H1 (cell line): ENCODE results near the gene BRD7. TPM values are rescaled to one million over a fixed set of nuclear protein-coding genes. Genes with fewer than 3 reads are reported as not detected.

Source experiments
- CTCF ChIA-PET: fragments of 300-600 bp; sonication (Branson Sonifier 250); formaldehyde crosslinking; loops from one replicate; lab custom pipeline; 2021; ENCODE audit not compliant: partially characterized antibody; lab: Charles Lee
- POLR2A ChIA-PET: fragments of 300-600 bp; sonication (Branson Sonifier 250); formaldehyde crosslinking; loops from one replicate; lab custom pipeline; 2021; ENCODE audit warnings: inconsistent platforms; ENCODE audit not compliant: partially characterized antibody; lab: Charles Lee
- DNase-seq, 2 experiments: peaks; one replicate each; pipeline versions ENCODE4 v3.0.0 to v3.0.0-alpha.2; 2010 to 2022; ENCODE audit warnings: low spot score in 2 of 2, low read depth in 1 of 2, mixed read lengths in 1 of 2
- FAIRE-seq: peaks from 2 replicates; lab custom pipeline; 2011; peaks lifted over from hg19 to GRCh38; lab: Jason Lieb, UNC
- H2AFZ ChIP-seq: 2 replicates; pipeline ENCODE4 v1.8.1; 2012; ENCODE audit warnings: low read length, inconsistent platforms
- H2AK5ac ChIP-seq: 2 replicates; pipeline ENCODE4 v1.6.1; 2013; ENCODE audit warnings: low read depth, low read length
- H2BK120ac ChIP-seq: replicated peaks from 2 replicates; pipeline ENCODE3; 2013; ENCODE audit warnings: low read depth, low read length, inconsistent platforms
- H2BK12ac ChIP-seq: 2 replicates; pipeline ENCODE4 v1.6.1; 2013; ENCODE audit warnings: low read depth, low read length
- H2BK15ac ChIP-seq: 2 replicates; pipeline ENCODE4 v1.6.1; 2013; ENCODE audit warnings: low read length
- H2BK20ac ChIP-seq: 2 replicates; pipeline ENCODE4 v1.6.1; 2013; ENCODE audit warnings: low read length
- H2BK5ac ChIP-seq: 2 replicates; pipeline ENCODE4 v1.6.1; 2013; ENCODE audit warnings: low read depth, low read length
- H3K14ac ChIP-seq: 2 replicates; pipeline ENCODE4 v1.6.1; 2013; ENCODE audit warnings: inconsistent platforms; ENCODE audit not compliant: insufficient read length
- H3K18ac ChIP-seq: 2 replicates; pipeline ENCODE4 v1.6.1; 2013; ENCODE audit warnings: low read length; ENCODE audit errors: extremely low read depth
- H3K23ac ChIP-seq: 2 replicates; pipeline ENCODE4 v1.6.1; 2013; ENCODE audit warnings: inconsistent platforms; ENCODE audit not compliant: insufficient read length
- H3K23me2 ChIP-seq: 2 replicates; pipeline ENCODE4 v1.6.1; 2013; ENCODE audit warnings: low read depth, low read length
- H3K27ac ChIP-seq: 2 replicates; pipeline ENCODE4 v1.6.1; 2011; ENCODE audit warnings: low read depth, low read length, inconsistent platforms
- H3K27me3 ChIP-seq, 4 experiments: replicated peaks in 1 of 4; 1 replicate in 1 of 4; 2 replicates in 3 of 4; pipeline versions ENCODE4 v1.6.1 to v1.8.1; 2011 to 2013; ENCODE audit warnings: low read length in 3 of 4, mild to moderate bottlenecking in 3 of 4, inconsistent platforms in 2 of 4, mixed read lengths in 2 of 4, moderate library complexity in 1 of 4; ENCODE audit not compliant: control insufficient read depth in 3 of 4, insufficient read depth in 3 of 4; ENCODE audit errors: extremely low read depth in 1 of 4
- H3K36me3 ChIP-seq, 4 experiments: 2 replicates each; pipeline versions ENCODE4 v1.6.1 to v1.8.1; 2011 to 2013; ENCODE audit warnings: mild to moderate bottlenecking in 4 of 4, low read length in 3 of 4, moderate library complexity in 2 of 4, control low read depth in 1 of 4, inconsistent platforms in 1 of 4; ENCODE audit not compliant: insufficient read depth in 4 of 4, control insufficient read depth in 2 of 4
- H3K4ac ChIP-seq: replicated peaks from 2 replicates; pipeline ENCODE3; 2013; ENCODE audit warnings: low read length, low read depth, mixed read lengths, inconsistent platforms; ENCODE audit not compliant: insufficient read length
- H3K4me1 ChIP-seq, 4 experiments: replicated peaks in 1 of 4; 1 replicate in 1 of 4; 2 replicates in 3 of 4; pipeline versions ENCODE4 v1.6.1 to v1.8.1; 2011 to 2013; ENCODE audit warnings: low read length in 3 of 4, inconsistent platforms in 2 of 4, mixed read lengths in 1 of 4; ENCODE audit not compliant: insufficient read depth in 4 of 4, control insufficient read depth in 3 of 4
- H3K4me2 ChIP-seq, 2 experiments: 2 replicates each; pipeline versions ENCODE4 v1.6.1 to v1.8.1; 2011 to 2013; ENCODE audit warnings: low read depth in 2 of 2, low read length in 2 of 2, control low read depth in 1 of 2, inconsistent platforms in 1 of 2, mild to moderate bottlenecking in 1 of 2; ENCODE audit not compliant: insufficient read depth in 1 of 2
- H3K4me3 ChIP-seq, 4 experiments: fragments of 200-600, 300-600 bp in 1 of 4; sonication (generic), shearing (Covaris generic), sonication (Bioruptor Twin) in 1 of 4; 2 replicates each; pipeline versions ENCODE4 v1.5.1 to v1.8.1; 2011 to 2016; ENCODE audit warnings: low read length in 4 of 4, low read depth in 3 of 4, control low read depth in 2 of 4, inconsistent platforms in 2 of 4, mild to moderate bottlenecking in 2 of 4, mixed read lengths in 1 of 4, moderate library complexity in 1 of 4; ENCODE audit not compliant: insufficient read depth in 2 of 4; ENCODE audit errors: extremely low read depth in 1 of 4
- H3K56ac ChIP-seq: replicated peaks from 2 replicates; pipeline ENCODE3; 2013; ENCODE audit warnings: low read depth, mild to moderate bottlenecking, mixed read lengths, low read length, inconsistent platforms; ENCODE audit not compliant: insufficient read length
- H3K79me1 ChIP-seq: 2 replicates; pipeline ENCODE4 v1.6.1; 2013; ENCODE audit warnings: low read depth, low read length, control low read depth
- H3K79me2 ChIP-seq, 2 experiments: 2 replicates each; pipeline versions ENCODE4 v1.6.1 to v1.8.1; 2012 to 2013; ENCODE audit warnings: low read length in 2 of 2, mild to moderate bottlenecking in 2 of 2, inconsistent platforms in 1 of 2; ENCODE audit not compliant: insufficient read depth in 2 of 2, control insufficient read depth in 1 of 2
- H3K9ac ChIP-seq, 4 experiments: replicated peaks in 1 of 4; 1 replicate in 1 of 4; 2 replicates in 3 of 4; pipeline versions ENCODE4 v1.6.1 to v1.8.1; 2011 to 2013; ENCODE audit warnings: low read depth in 3 of 4, low read length in 3 of 4, control low read depth in 2 of 4, mild to moderate bottlenecking in 2 of 4, moderate library complexity in 2 of 4, inconsistent platforms in 1 of 4; ENCODE audit errors: extremely low read depth in 1 of 4
- H3K9me3 ChIP-seq, 2 experiments: 2 replicates each; pipeline versions ENCODE4 v1.6.1 to v1.8.1; 2012 to 2013; ENCODE audit warnings: mild to moderate bottlenecking in 2 of 2, moderate library complexity in 2 of 2, control low read depth in 1 of 2, inconsistent platforms in 1 of 2, low read depth in 1 of 2, low read length in 1 of 2, mixed read lengths in 1 of 2; ENCODE audit not compliant: insufficient read depth in 2 of 2
- H4K20me1 ChIP-seq, 2 experiments: replicated peaks in 1 of 2; 2 replicates each; pipeline versions ENCODE3 to v1.8.1; 2011 to 2013; ENCODE audit warnings: inconsistent platforms in 2 of 2, low read length in 2 of 2, mild to moderate bottlenecking in 1 of 2; ENCODE audit not compliant: insufficient read depth in 2 of 2, control insufficient read depth in 1 of 2
- H4K5ac ChIP-seq: 2 replicates; pipeline ENCODE4 v1.6.1; 2013; ENCODE audit warnings: low read length, low read depth, mixed read lengths, inconsistent platforms; ENCODE audit not compliant: insufficient read length
- H4K8ac ChIP-seq: 2 replicates; pipeline ENCODE4 v1.8.0; 2013; ENCODE audit warnings: mild to moderate bottlenecking, moderate library complexity, low read length, inconsistent platforms; ENCODE audit not compliant: insufficient read depth; ENCODE audit errors: extremely low read depth
- H4K91ac ChIP-seq: replicated peaks from 2 replicates; pipeline ENCODE3; 2013; ENCODE audit warnings: low read length, mixed read lengths, inconsistent platforms; ENCODE audit not compliant: insufficient read length
- BACH1 ChIP-seq: IDR thresholded peaks from 2 replicates; pipeline ENCODE4 v1.6.1; 2012; ENCODE audit warnings: low read length, improper control_type of control experiment
- CEBPB ChIP-seq: IDR thresholded peaks from 2 replicates; pipeline ENCODE4 v1.6.1; 2012; ENCODE audit warnings: low read depth, low read length
- CHD1 ChIP-seq: IDR thresholded peaks from 2 replicates; pipeline ENCODE4 v1.6.1; 2012; ENCODE audit warnings: low read depth, low read length, improper control_type of control experiment
- CTBP2 ChIP-seq: IDR thresholded peaks from 2 replicates; pipeline ENCODE4 v1.7.0; 2011; ENCODE audit warnings: borderline replicate concordance, mild to moderate bottlenecking, moderate library complexity, mixed read lengths, low read length; ENCODE audit not compliant: insufficient read depth, insufficient read length
- EP300 ChIP-seq, 2 experiments: IDR thresholded peaks; 1 replicate in 1 of 2; 2 replicates in 1 of 2; pipeline ENCODE4 v1.6.1; 2011 to 2012; ENCODE audit warnings: low read depth in 2 of 2, low read length in 2 of 2, mild to moderate bottlenecking in 2 of 2, borderline replicate concordance in 1 of 2, inconsistent platforms in 1 of 2, moderate library complexity in 1 of 2
- EZH2 ChIP-seq: fragments of 200-600 bp; sonication (generic); IDR thresholded peaks from 2 replicates; pipeline ENCODE4 v1.7.1; 2012; ENCODE audit warnings: low read depth, mild to moderate bottlenecking, moderate library complexity, low read length, inconsistent platforms; ENCODE audit not compliant: severe bottlenecking
- FOSL1 ChIP-seq: IDR thresholded peaks from 2 replicates; pipeline ENCODE4 v1.6.1; 2011; ENCODE audit warnings: mild to moderate bottlenecking, low read depth, low read length, moderate library complexity; ENCODE audit not compliant: insufficient read depth
- GTF2F1 ChIP-seq: IDR thresholded peaks from 2 replicates; pipeline ENCODE4 v1.6.1; 2012; ENCODE audit warnings: low read depth, low read length, improper control_type of control experiment, borderline replicate concordance
- JUND ChIP-seq: IDR thresholded peaks from 2 replicates; pipeline ENCODE4 v1.6.1; 2011; ENCODE audit warnings: mild to moderate bottlenecking, improper control_type of control experiment, low read length
- MAFK ChIP-seq: IDR thresholded peaks from 2 replicates; pipeline ENCODE4 v1.6.1; 2012; ENCODE audit warnings: low read depth, mild to moderate bottlenecking, improper control_type of control experiment, low read length
- POU5F1 ChIP-seq: IDR thresholded peaks from 2 replicates; pipeline ENCODE4 v1.6.1; 2011; ENCODE audit warnings: low read depth, mild to moderate bottlenecking, low read length, moderate library complexity
- SIX5 ChIP-seq: IDR thresholded peaks from 2 replicates; pipeline ENCODE4 v1.6.1; 2011; ENCODE audit warnings: mild to moderate bottlenecking, low read depth, low read length
- SP1 ChIP-seq: IDR thresholded peaks from 2 replicates; pipeline ENCODE4 v1.6.1; 2011; ENCODE audit warnings: low read depth, low read length
- TAF1 ChIP-seq: IDR thresholded peaks from 2 replicates; pipeline ENCODE4 v1.6.1; 2011; ENCODE audit warnings: mild to moderate bottlenecking, low read depth, low read length
- TCF12 ChIP-seq: IDR thresholded peaks from 2 replicates; pipeline ENCODE4 v1.6.1; 2011; ENCODE audit warnings: low read depth, mild to moderate bottlenecking, low read length
- polyA plus RNA-seq, 7 experiments: library from polyadenylated mRNA; depleted of rRNA in 3 of 7; stranded (reverse) in 5 of 7; unstranded in 2 of 7; fragments of >200 nt in 5 of 7; fragments of 200-250 nt in 2 of 7; gene quantifications; 1 replicate in 5 of 7; 2 replicates in 1 of 7; 4 replicates in 1 of 7; pipeline versions ENCODE4 v1.2.1 to v1.2.3, GENCODE V29; 2011 to 2013; ENCODE audit warnings: missing spikeins in 2 of 7, mixed read lengths in 2 of 7
- total RNA-seq: library from RNA; stranded (reverse); fragmentation: NEBNext Ultra II Directional; extraction: Animal tissue kit (Norgen Biotek cat#: 25700); gene quantifications from 2 replicates; pipeline ENCODE4 v1.2.1, GENCODE V29; 2021
- TF ChIP-seq, protein P1 (sequence below): IDR thresholded peaks from 2 replicates; pipeline ENCODE4 v1.6.1; 2011; ENCODE audit warnings: low read depth, mild to moderate bottlenecking, low read length; ENCODE audit not compliant: insufficient read depth

The BRD7 gene
- total and polyA plus RNA-seq, 2 of the 8 experiments (the other 6 are each of a cell fraction or from before 2014, with no cell fraction given) = 42.5 to 120 TPM

DNA sequence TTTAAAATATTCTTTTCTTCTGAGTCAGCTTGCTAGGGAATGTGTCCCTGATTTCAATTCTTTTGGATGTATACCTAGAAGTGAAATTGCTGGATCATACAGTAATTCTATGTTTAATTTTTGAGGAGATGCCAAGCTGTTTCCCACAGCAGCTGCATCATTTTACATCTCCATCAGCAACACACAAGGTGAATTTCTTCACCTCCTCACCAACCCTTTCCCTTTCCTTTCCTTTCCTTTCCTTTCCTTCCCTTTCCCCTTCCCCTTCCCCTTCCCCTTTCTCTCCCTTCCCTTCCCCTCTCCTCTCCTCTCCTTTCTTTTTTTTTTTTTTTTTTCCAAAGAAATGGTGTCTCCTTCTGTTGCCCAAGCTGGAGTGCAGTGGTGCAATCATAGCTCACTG, 45.4 kb upstream of the BRD7 start:
- Histone ChIP-seq H3K56ac (no peak overlapping the region), H2AK5ac (no peak overlapping the region), H4K20me1 (no peaks in the 10 kb centered on the region), H3K23ac (no peak overlapping the region), H3K27me3 (no peaks in the 10 kb centered on the region), H2AFZ (no peak overlapping the region), H3K4me3 (no peak overlapping the region), H4K91ac (no peak overlapping the region), H3K4me2 (no peak overlapping the region), H3K79me1 (no peaks in the 10 kb centered on the region), H3K4ac (no peak overlapping the region), H3K36me3 (no peaks in the 10 kb centered on the region), H3K9me3 (peaks cover 4 to 7% of the 10 kb centered on the region in 2 experiments), H3K23me2 (peaks cover 2% of the 10 kb centered on the region; the same call in 1 of the 2 replicates), H3K27ac (no peak overlapping the region), H2BK15ac (no peak overlapping the region), H2BK20ac (no peak overlapping the region), H4K8ac (no peak overlapping the region), H3K14ac (no peak overlapping the region), H2BK12ac (no peak overlapping the region), H4K5ac (no peak overlapping the region), H2BK120ac (no peak overlapping the region), H2BK5ac (no peak overlapping the region), H3K79me2 (no peaks in the 10 kb centered on the region), H3K4me1 (no peaks in the 10 kb centered on the region), H3K18ac (no peak overlapping the region), H3K9ac (no peak overlapping the region)
- POLR2A ChIA-PET = no interaction called here
- no peak for DNase-seq
- CTCF ChIA-PET = interaction anchor here (0.6 to 0.7 kb wide), 2 partner anchors 96 to 475 kb away, joined by 3 read pairs; no protein-coding TSS in a partner anchor
- FAIRE-seq = no peak
- no peak for TF ChIP-seq CHD1
- TF ChIP-seq TCF12 = no peak
- TF ChIP-seq FOSL1 = no peak
- TF ChIP-seq, protein P1, sequence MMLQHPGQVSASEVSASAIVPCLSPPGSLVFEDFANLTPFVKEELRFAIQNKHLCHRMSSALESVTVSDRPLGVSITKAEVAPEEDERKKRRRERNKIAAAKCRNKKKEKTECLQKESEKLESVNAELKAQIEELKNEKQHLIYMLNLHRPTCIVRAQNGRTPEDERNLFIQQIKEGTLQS = no peak
- TF ChIP-seq EP300 (IDR thresholded peaks at IDR 0.05; ENCODE audit: borderline replicate concordance in 1 of 2, low read depth in 2 of 2, low read length in 2 of 2) = no peak
- no peak for TF ChIP-seq BACH1
- TF ChIP-seq SP1 = no peak
- no peak for TF ChIP-seq SIX5
- no peak for TF ChIP-seq EZH2
- TF ChIP-seq CTBP2 = no peak
- no peak for TF ChIP-seq JUND
- TF ChIP-seq MAFK = no peak
- TF ChIP-seq CEBPB = no peak
- TF ChIP-seq POU5F1 = no peak
- TF ChIP-seq TAF1 = no peak
- no peak for TF ChIP-seq GTF2F1
